GM19035 (cell line): ENCODE results near the gene SLC7A4.
"Not testable (repeated sequence)": the region's sequence is repeated elsewhere in the genome, so short reads cannot be mapped to it uniquely, and the experiment has no call there.

Experiments used
- ATAC-seq: cut with Tn5 transposase; IDR thresholded peaks from one replicate; pipeline ENCODE4 v1.9.1; 2021; ENCODE audit not compliant: unreplicated experiment

The SLC7A4 gene

GRCh38 chr22:21032037-21032867 is at the start of gene SLC7A4:
Gene SLC7A4, minus strand, starts transcription at chr22:21032561. Its CDS starts 749 bp downstream, at chr22:21031812.
- ATAC-seq = no peak

DNA sequence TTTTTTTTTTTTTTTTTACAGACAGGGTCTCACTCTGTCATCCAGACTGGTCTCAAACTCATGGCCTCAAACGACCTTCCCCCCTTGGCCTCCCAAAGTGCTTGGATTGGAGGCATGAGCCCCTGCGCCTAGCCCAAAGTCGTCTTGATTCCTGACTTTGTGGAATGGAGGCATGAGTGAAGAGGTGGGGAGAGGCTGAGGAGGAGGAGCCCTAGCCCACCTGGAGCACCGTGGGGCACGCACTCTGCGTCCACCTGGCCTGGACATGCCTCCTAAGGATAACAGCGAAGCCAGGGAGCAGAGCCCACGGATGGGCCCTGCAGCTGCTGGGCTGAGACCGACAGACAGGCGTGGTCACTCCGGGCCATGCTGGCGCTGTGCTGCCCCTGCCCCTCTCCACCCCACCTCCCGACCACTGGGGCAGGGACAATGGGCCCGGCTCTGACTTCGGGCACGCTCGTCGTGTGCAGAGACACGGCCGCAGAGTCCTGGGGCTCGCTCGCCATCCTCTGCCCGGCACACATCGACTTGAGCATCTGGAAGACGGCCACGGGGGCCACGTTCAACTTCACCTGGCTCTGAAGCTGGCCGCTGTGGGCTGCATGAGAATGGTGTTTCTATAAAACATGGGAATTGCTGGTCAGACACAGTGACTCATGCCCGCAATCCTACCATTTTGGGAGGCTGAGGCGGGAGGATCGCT is 48.2 kb upstream of the SLC7A4 start:
- ATAC-seq = no peak

DNA sequence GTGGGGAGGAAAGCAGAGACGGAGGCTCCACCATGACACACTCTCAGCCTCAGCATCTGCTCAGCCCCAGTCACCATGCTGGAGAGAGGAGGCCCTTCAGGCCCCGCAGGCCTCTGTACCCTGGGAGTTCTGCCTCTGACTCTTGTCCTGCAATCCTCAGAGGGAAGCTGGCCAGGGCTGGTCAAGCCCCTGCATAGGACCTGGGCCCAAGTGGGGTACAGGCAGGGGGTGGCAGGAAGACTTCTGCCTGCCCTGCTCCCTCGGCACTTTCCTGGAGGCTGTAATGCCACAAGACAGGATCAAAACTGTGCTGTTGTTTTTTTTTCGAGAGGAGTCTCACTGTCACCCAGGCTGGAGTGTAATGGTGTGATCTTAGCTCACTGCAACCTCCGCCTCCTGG is 47.1 kb upstream of the SLC7A4 start:
- no peak for ATAC-seq

DNA sequence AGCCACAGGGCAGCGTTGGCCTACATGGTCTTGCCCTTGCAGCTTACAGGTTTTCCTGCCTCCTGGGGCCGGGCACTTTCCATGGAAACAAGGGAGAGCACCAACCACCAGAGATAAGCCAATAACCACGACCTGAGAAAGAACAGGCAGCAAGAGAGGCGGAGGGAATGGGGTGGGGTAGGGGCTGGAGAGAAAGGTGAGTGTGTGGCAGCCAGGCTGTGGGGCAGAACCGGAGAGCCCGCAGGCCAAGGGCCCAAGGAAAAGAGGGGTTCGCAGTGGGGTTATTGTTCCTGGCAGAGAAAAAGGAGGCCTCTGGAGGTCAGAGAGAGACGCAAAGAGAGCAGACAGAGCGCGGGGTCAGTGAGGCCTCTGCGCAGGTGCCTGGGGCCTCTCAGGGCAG is 46.6 kb upstream of the SLC7A4 start:
- ATAC-seq = no peak

DNA sequence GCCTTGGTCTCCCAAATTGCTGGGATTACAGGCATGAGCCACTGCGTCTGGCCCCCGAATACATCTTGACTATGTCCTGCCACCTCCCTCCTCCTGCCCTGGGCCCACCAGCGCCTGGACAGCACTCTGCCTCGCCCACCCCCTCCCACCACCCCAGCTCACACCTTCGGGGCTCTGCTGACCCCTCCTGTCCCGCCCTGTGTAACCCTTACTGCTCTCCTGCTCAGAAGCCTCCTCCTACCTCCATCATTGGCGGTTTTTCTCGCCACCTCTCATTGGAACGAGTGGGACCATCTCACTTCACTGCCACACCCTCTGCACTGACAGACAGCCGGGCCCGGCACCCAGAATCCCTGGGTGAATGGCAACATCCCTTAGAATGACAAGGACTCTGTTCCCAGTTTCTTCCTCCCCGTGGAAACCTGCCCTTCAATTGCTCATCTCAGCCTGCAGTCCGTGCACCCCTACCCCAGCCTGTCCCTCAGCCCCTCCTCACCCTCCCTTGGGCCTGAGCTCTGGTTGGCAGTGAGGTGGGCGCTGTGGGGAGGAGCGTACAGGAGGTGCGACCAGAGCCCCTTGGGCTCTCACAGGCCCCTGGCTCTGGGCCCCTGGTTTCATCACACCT is 45.6 kb upstream of the SLC7A4 start:
- ATAC-seq = no peak

- no peak for ATAC-seq
Observed at GRCh38 chr22:21076912-21077625, 44.7 kb upstream of the SLC7A4 start.

- no peak for ATAC-seq
Observed at GRCh38 chr22:21075516-21076138, 43.3 kb upstream of the SLC7A4 start.

DNA sequence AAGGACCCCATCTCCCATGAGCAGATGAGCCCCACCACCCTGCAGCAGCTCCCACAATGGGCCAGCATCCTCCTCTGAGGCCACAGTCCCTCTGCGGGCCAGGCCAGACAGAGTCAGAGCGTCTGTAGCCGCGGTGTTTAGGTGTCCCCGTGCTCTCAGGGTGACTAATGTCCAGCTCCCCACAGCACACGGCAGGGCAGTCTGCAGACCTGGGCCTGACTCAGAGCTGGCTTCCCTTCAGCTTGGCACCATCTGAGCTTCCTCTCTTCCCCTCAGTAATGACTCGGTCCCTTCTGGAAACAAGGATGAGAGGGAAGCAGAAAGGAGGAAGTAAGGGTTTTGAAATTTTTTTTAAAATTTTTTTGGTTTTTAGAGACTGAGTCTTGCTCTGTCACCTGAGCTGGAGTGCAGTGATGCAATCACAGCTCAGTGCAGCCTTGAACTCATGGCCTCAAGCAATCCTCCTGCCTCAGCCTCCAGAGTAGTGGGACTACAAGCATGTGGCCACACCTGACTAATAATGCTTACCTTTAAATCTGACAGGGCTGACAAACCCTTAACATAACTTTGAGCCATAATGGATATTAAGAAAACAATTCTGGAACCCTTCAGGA is 41.8 kb upstream of the SLC7A4 start:
- ATAC-seq = no peak

DNA sequence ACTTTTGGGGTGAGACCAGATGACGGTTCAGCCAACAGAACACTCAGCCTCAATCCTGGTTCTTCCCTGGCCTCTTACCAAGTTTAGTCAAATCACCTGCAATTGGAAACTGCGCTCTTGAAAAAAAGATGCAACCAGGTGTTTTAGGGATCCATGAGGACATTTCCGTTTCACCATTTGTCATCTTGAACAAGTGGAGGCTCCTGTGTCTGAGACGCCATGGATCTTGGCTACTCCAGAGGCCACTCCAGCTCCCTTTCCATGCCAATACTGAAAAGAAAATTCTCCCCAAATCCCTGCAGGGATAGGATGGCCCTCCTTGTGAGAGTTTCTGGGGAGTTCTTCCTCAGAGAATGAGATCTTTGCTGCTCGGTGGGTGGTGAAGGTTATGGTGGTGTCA is 41.1 kb upstream of the SLC7A4 start:
- ATAC-seq = no peak

DNA sequence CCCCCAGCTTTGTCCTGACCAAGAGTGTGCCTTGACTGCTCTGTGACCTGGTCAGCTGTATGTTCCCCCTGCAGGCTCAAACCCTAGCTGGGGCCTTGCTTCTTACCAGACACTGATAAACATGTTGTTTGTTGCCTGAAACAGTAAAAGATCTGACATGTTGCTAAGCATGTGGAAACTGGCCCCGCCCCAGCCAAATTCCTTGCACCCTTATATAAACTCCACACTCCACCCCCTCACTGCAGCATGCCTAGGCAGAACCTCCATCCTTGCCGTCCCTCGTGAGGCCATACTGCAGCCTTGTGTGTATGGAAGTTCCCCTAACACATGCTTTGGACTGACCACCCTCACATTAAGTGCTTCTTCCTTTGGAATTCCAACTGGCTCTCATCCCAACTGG is 40.7 kb upstream of the SLC7A4 start:
- ATAC-seq = no peak

- not testable (repeated sequence) for ATAC-seq
Observed at GRCh38 chr22:21071796-21072195, 39.4 kb upstream of the SLC7A4 start.

GRCh38 chr22:21070690-21071615 is 38.6 kb upstream of the SLC7A4 start:
- ATAC-seq = no peak

GRCh38 chr22:21069375-21069774 is 37.0 kb upstream of the SLC7A4 start:
- ATAC-seq = no peak

DNA sequence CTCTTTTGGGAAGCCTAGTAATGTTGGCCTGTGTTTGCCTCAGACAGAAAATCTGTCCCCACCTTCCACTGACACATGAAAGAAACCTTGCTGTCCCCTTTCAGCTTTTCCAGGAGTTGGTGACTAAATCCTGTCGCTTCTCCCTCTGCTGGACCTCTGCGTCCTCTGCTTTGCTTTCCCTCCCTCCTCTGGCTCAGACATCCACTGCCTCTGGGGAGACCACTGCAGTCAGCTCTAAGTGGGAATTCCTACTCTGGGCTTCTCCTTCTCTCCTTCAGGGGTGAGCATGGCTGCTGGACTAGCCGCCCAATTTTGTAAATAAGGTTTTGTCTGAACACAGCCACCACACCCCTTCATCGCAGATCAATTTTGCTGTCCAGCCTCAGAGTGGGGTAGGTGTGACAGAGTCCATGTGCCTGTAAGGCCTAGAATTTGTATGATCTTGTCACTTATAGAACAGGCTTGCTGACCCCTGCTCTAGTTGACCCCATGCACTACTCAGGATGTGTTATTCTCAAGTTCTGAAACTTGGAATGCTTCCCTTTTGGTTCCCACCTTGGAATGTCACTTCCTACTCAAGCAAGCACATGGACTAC is 36.4 kb upstream of the SLC7A4 start:
- no peak for ATAC-seq

GRCh38 chr22:21067901-21068680 is 35.7 kb upstream of the SLC7A4 start:
- no peak for ATAC-seq

GRCh38 chr22:21067075-21067900 is 34.9 kb upstream of the SLC7A4 start:
- no peak for ATAC-seq
